Neural crest cell (in vitro differentiated cells): ENCODE results near the gene PIMREG. TPM values are rescaled to one million over a fixed set of nuclear protein-coding genes. Genes with fewer than 3 reads are reported as not detected.

ENCODE experiments used
- DNase-seq: peaks from one replicate; pipeline ENCODE4 v3.0.0; 2021; ENCODE audit warnings: low read depth, mixed read lengths, low spot score
- H3K27ac Mint-ChIP-seq: one replicate; pipeline ENCODE4 v1.8.0; 2021; ENCODE audit warnings: mild to moderate bottlenecking, mixed read lengths; ENCODE audit not compliant: unreplicated experiment
- H3K27me3 Mint-ChIP-seq: 2 replicates; pipeline ENCODE4 v1.8.0; 2021; ENCODE audit warnings: low read depth, mild to moderate bottlenecking, mixed read lengths
- H3K36me3 Mint-ChIP-seq: 2 replicates; pipeline ENCODE4 v1.8.0; 2021; ENCODE audit warnings: low read depth, mild to moderate bottlenecking, mixed read lengths
- H3K4me1 Mint-ChIP-seq: 2 replicates; pipeline ENCODE4 v1.8.0; 2021; ENCODE audit warnings: mixed read lengths
- H3K4me3 Mint-ChIP-seq: one replicate; pipeline ENCODE4 v1.8.0; 2021; ENCODE audit warnings: mild to moderate bottlenecking, mixed read lengths
- H3K9me3 Mint-ChIP-seq: 2 replicates; pipeline ENCODE4 v1.8.0; 2021; ENCODE audit warnings: mixed read lengths
- CTCF ChIP-seq: fragments of 200-600 bp; sonication (generic); conservative IDR thresholded peaks from 2 replicates; pipeline ENCODE4 v1.5.0; 2021; ENCODE audit warnings: antibody characterized with exemption, mild to moderate bottlenecking
- total RNA-seq: library from RNA; stranded (reverse); gene quantifications from 2 replicates; pipeline ENCODE4 v1.2.1, GENCODE V29; 2021

Gene PIMREG
- total RNA-seq, 1 donor from 2014 or later, result 115 TPM

GRCh38 chr17:6474376-6474775 is 30.1 kb downstream of the PIMREG start:
- DNase-seq, result no peak
- no peaks in the 10 kb centered on the region for H3K27me3 Mint-ChIP-seq
- H3K27ac Mint-ChIP-seq, result no peak overlapping the region
- no peaks in the 10 kb centered on the region for H3K9me3 Mint-ChIP-seq
- H3K4me3 Mint-ChIP-seq, result no peak overlapping the region
- H3K4me1 Mint-ChIP-seq, result peaks cover 10% of the 10 kb centered on the region
- no peak for TF ChIP-seq CTCF
- no peaks in the 10 kb centered on the region for H3K36me3 Mint-ChIP-seq

- H3K36me3 Mint-ChIP-seq, result no peaks in the 10 kb centered on the region
- H3K9me3 Mint-ChIP-seq, result no peaks in the 10 kb centered on the region
- H3K27ac Mint-ChIP-seq, result no peak overlapping the region
- DNase-seq, result no peak
- peaks cover 10% of the 10 kb centered on the region for H3K4me1 Mint-ChIP-seq
- H3K4me3 Mint-ChIP-seq, result no peak overlapping the region
- no peak for TF ChIP-seq CTCF
- no peaks in the 10 kb centered on the region for H3K27me3 Mint-ChIP-seq
Measured at GRCh38 chr17:6474906-6475305, 30.7 kb downstream of the PIMREG start.

GRCh38 chr17:6475411-6475810 is 31.2 kb downstream of the PIMREG start:
- H3K9me3 Mint-ChIP-seq, result no peaks in the 10 kb centered on the region
- no peak overlapping the region for H3K27ac Mint-ChIP-seq
- no peak for TF ChIP-seq CTCF
- DNase-seq, result no peak
- no peaks in the 10 kb centered on the region for H3K27me3 Mint-ChIP-seq
- H3K36me3 Mint-ChIP-seq, result no peaks in the 10 kb centered on the region
- H3K4me3 Mint-ChIP-seq, result no peak overlapping the region
- H3K4me1 Mint-ChIP-seq, result peaks cover 10% of the 10 kb centered on the region

- H3K9me3 Mint-ChIP-seq, result no peaks in the 10 kb centered on the region
- no peak overlapping the region for H3K4me3 Mint-ChIP-seq
- H3K27ac Mint-ChIP-seq, result no peak overlapping the region
- no peaks in the 10 kb centered on the region for H3K27me3 Mint-ChIP-seq
- no peak for DNase-seq
- H3K4me1 Mint-ChIP-seq, result peaks cover 10% of the 10 kb centered on the region
- no peak for TF ChIP-seq CTCF
- no peaks in the 10 kb centered on the region for H3K36me3 Mint-ChIP-seq
Measured at GRCh38 chr17:6476076-6476809, 32.0 kb downstream of the PIMREG start.

- H3K4me1 Mint-ChIP-seq, result peaks cover 10% of the 10 kb centered on the region
- no peaks in the 10 kb centered on the region for H3K27me3 Mint-ChIP-seq
- H3K9me3 Mint-ChIP-seq, result no peaks in the 10 kb centered on the region
- no peak for TF ChIP-seq CTCF
- no peak overlapping the region for H3K4me3 Mint-ChIP-seq
- no peaks in the 10 kb centered on the region for H3K36me3 Mint-ChIP-seq
- H3K27ac Mint-ChIP-seq, result no peak overlapping the region
- no peak for DNase-seq
Measured at GRCh38 chr17:6476810-6477179, 32.5 kb downstream of the PIMREG start.
